ENCODE data around the gene TREML2. TPM values are rescaled to one million over a fixed set of nuclear protein-coding genes. Genes with fewer than 3 reads are reported as not detected.

The TREML2 gene
- total and polyA plus RNA-seq, 9 of the 15 experiments (the other 6 are each of a cell fraction or from before 2014, with no cell fraction given): 0.20 to 2.9 (median 1.4) TPM

GRCh38 chr6:41167173-41167963, 33.6 kb downstream of the TREML2 start (continued):
- no peak for TF ChIP-seq ZNF124 (CRISPR knock-in tag; IDR thresholded peaks at IDR 0.05)
- TF ChIP-seq, protein P1, sequence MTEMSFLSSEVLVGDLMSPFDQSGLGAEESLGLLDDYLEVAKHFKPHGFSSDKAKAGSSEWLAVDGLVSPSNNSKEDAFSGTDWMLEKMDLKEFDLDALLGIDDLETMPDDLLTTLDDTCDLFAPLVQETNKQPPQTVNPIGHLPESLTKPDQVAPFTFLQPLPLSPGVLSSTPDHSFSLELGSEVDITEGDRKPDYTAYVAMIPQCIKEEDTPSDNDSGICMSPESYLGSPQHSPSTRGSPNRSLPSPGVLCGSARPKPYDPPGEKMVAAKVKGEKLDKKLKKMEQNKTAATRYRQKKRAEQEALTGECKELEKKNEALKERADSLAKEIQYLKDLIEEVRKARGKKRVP (CRISPR knock-in tag; IDR thresholded peaks at IDR 0.05): peak; percentile 46; the same call in 1 of the 2 replicates
- peak; percentile 61; the same call in 1 of the 2 replicates for TF ChIP-seq ZSCAN32 (CRISPR knock-in tag; IDR thresholded peaks at IDR 0.05)

DNA sequence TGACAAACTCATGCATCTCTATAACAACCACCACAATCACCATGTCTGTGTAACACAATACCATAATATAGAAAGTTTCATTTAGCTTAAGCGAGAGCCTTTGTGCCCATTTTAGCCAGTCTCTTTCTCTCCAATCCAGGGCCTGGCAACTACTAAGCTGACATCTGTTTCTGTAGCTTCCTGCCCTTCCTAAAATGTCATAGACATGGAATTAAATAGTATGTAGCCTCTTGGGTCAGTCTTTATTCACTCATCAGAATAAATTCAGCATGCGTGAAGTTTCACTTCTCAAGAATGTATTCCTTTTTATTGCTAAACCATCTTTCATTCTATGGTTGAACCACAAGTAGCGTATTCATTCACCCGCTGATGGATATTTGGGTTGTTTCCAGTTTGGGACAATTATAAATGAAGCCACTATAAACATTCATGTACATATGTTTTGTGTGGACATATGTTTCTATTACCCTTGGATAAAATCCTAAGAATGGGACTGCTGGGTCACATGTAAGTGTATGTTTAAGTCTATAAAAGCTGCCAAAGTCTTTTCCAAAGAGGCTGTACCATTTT, 36.3 kb downstream of the TREML2 start:
- intact Hi-C loops (cut with micrococcal nuclease): no loop called here
- FAIRE-seq: no peak
- TF ChIP-seq SMAD4 (CRISPR knock-in tag; conservative IDR thresholded peaks at IDR 0.05): no peak
- no peak for TF ChIP-seq ILF3 (IDR thresholded peaks at IDR 0.05; ENCODE audit: borderline replicate concordance)
- no peak for TF ChIP-seq TAF7 (tag; IDR thresholded peaks at IDR 0.05)
- TF ChIP-seq ZNF197 (CRISPR knock-in tag; IDR thresholded peaks at IDR 0.05; ENCODE audit: low read depth): no peak
- TF ChIP-seq BMI1 (IDR thresholded peaks at IDR 0.05; ENCODE audit: low read length): no peak
- TF ChIP-seq ZNF274 (IDR thresholded peaks at IDR 0.05; ENCODE audit: borderline replicate concordance, low read depth, low read length): no peak
- TF ChIP-seq, protein P2, sequence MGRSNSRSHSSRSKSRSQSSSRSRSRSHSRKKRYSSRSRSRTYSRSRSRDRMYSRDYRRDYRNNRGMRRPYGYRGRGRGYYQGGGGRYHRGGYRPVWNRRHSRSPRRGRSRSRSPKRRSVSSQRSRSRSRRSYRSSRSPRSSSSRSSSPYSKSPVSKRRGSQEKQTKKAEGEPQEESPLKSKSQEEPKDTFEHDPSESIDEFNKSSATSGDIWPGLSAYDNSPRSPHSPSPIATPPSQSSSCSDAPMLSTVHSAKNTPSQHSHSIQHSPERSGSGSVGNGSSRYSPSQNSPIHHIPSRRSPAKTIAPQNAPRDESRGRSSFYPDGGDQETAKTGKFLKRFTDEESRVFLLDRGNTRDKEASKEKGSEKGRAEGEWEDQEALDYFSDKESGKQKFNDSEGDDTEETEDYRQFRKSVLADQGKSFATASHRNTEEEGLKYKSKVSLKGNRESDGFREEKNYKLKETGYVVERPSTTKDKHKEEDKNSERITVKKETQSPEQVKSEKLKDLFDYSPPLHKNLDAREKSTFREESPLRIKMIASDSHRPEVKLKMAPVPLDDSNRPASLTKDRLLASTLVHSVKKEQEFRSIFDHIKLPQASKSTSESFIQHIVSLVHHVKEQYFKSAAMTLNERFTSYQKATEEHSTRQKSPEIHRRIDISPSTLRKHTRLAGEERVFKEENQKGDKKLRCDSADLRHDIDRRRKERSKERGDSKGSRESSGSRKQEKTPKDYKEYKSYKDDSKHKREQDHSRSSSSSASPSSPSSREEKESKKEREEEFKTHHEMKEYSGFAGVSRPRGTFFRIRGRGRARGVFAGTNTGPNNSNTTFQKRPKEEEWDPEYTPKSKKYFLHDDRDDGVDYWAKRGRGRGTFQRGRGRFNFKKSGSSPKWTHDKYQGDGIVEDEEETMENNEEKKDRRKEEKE (IDR thresholded peaks at IDR 0.05; ENCODE audit: borderline replicate concordance in 1 of 2, control insufficient read depth in 1 of 2, low read depth in 2 of 2, low read length in 1 of 2): no peak
- TF ChIP-seq TFAM (CRISPR knock-in tag; conservative IDR thresholded peaks at IDR 0.05): no peak
- TF ChIP-seq ZNF263 (CRISPR knock-in tag; IDR thresholded peaks at IDR 0.05; ENCODE audit: borderline replicate concordance): no peak
- TF ChIP-seq NFRKB (IDR thresholded peaks at IDR 0.05; ENCODE audit: low read depth): no peak
- no peak for TF ChIP-seq ELK1 (CRISPR knock-in tag; IDR thresholded peaks at IDR 0.05)
- no peak for TF ChIP-seq BHLHE40 (IDR thresholded peaks at IDR 0.05; ENCODE audit: low read length)

More for the DNA sequence above, 36.3 kb downstream of the TREML2 start:
- Histone ChIP-seq H3K27me3 (ENCODE audit: control insufficient read depth in 2 of 2, insufficient read depth in 2 of 2, low read length in 2 of 2) (peaks cover 12 to 52% of the 10 kb centered on the region in 2 experiments), H3K9me3 (replicated peaks; ENCODE audit: control insufficient read depth, insufficient read depth, low read depth, low read length) (no peaks in the 10 kb centered on the region), H3K9ac (ENCODE audit: insufficient read depth in 1 of 2, low read depth in 2 of 2, low read length in 2 of 2) (no peak overlapping the region), H4K20me1 (replicated peaks; ENCODE audit: control insufficient read depth, insufficient read depth, low read length) (peaks cover 10% of the 10 kb centered on the region; the same call in 1 of the 2 replicates), H3K4me1 (replicated peaks in 1 of 2; ENCODE audit: control insufficient read depth in 2 of 2, insufficient read depth in 2 of 2, low read length in 2 of 2) (no peaks in the 10 kb centered on the region), H3K79me2 (ENCODE audit: control insufficient read depth, insufficient read depth, low read length) (no peaks in the 10 kb centered on the region), H3K36me3 (ENCODE audit: control insufficient read depth, insufficient read depth, low read length) (no peaks in the 10 kb centered on the region), H3K9me1 (ENCODE audit: control insufficient read depth, insufficient read depth, low read length) (no peaks in the 10 kb centered on the region), H3K27ac (ENCODE audit: extremely low read depth, low read depth, low read length) (no peak overlapping the region), H3K4me3 (no peak overlapping the region), H3K4me2 (ENCODE audit: insufficient read depth, low read length) (no peak overlapping the region), H2AFZ (ENCODE audit: low read depth, low read length) (no peak overlapping the region)
- 3% methylated on average over 4 of the region's 4 CpGs for WGBS (ENCODE audit: insufficient coverage, low coverage, missing lambda C conversion rate)
- in situ Hi-C loops (cut with MboI): no loop called here
- BruUV-seq (replicated peaks): no TSS peak
- ATAC-seq (no peak), DNase-seq (ENCODE audit: extremely low read depth in 1 of 4, low spot score in 3 of 4) (no peak)
- POLR2A ChIA-PET: interaction anchor here (0.8 kb wide), 1 partner anchor 12 kb away, joined by 4 read pairs; no protein-coding TSS in a partner anchor
- CTCF ChIA-PET (ENCODE audit: low intra/inter-chr PET ratio): no interaction called here

All from K562 (cell line).